ACC112 (cell line): ENCODE results near the gene PALLD.
A peak's percentile ranks its signal among the peaks of the same experiment; 100 is the strongest.

ENCODE experiments used
- H2AFZ ChIP-seq: fragments of 200-600 bp; sonication (generic); one replicate; pipeline ENCODE4 v1.6.0; 2017; ENCODE audit warnings: antibody characterized with exemption, low read length; ENCODE audit not compliant: unreplicated experiment
- H3K27ac ChIP-seq: fragments of 200-600 bp; sonication (generic); 2 replicates; pipeline ENCODE4 v1.5.1; 2014; ENCODE audit warnings: low read depth, mild to moderate bottlenecking, antibody characterized with exemption, low read length, moderate library complexity
- H3K27me3 ChIP-seq: fragments of 200-600 bp; sonication (generic); 2 replicates; pipeline ENCODE4 v1.6.1; 2014; ENCODE audit warnings: mild to moderate bottlenecking, antibody characterized with exemption, low read length, moderate library complexity, mixed read lengths; ENCODE audit not compliant: insufficient read depth
- H3K36me3 ChIP-seq: fragments of 200-600 bp; sonication (generic); 2 replicates; pipeline ENCODE4 v1.6.1; 2016; ENCODE audit warnings: mild to moderate bottlenecking, antibody characterized with exemption, low read length, moderate library complexity, mixed read lengths; ENCODE audit not compliant: insufficient read depth
- H3K4me1 ChIP-seq: fragments of 200-600 bp; sonication (generic); one replicate; pipeline ENCODE4 v1.6.1; 2016; ENCODE audit warnings: low read length, mixed read lengths; ENCODE audit not compliant: insufficient read depth, unreplicated experiment, control insufficient read depth
- H3K4me3 ChIP-seq: fragments of 200-600 bp; sonication (generic); 2 replicates; pipeline ENCODE4 v1.5.1; 2014; ENCODE audit warnings: mild to moderate bottlenecking, low read depth, low read length
- H3K79me2 ChIP-seq: fragments of 200-600 bp; sonication (generic); one replicate; pipeline ENCODE4 v1.6.0; 2016; ENCODE audit warnings: low read length; ENCODE audit not compliant: control insufficient read depth, unreplicated experiment, insufficient read depth

The PALLD gene

DNA sequence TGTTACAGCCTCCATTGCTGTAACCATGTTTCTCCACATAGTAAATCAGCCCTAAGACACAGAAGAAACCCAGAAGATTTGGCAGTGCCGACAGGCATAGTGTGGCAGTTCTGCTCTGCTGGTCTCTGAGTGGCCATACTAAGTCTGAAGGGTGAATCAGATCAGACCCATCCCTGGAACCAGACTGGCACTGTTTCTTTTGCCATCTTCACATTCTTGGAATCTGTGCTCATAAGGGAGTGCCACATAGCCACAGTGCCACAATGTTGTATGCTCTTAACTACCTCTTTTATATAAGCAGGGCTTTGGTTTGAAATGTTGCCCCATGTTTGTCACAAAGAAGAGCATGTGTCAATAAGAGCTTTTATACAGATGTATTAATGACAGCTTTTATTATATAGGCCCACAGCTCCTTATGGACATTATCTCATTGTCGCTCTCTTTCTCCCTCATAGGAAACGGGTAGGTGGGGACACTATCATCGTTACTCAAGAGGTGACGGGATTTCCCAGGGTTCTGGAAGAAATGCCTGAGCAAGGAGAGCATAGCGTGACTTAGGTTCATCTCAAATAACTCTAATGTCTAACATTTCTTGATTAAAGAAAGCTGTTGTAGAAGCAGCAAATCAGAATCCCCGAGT, 385.0 kb downstream of the PALLD start:
- Histone ChIP-seq H3K4me3 (no peak overlapping the region), H3K27me3 (no peaks in the 10 kb centered on the region), H3K36me3 (peaks cover 17% of the 10 kb centered on the region), H3K79me2 (peaks cover 67% of the 10 kb centered on the region), H3K4me1 (peaks cover 87% of the 10 kb centered on the region), H3K27ac (peak overlapping the region; percentile 85), H2AFZ (no peak overlapping the region)

DNA sequence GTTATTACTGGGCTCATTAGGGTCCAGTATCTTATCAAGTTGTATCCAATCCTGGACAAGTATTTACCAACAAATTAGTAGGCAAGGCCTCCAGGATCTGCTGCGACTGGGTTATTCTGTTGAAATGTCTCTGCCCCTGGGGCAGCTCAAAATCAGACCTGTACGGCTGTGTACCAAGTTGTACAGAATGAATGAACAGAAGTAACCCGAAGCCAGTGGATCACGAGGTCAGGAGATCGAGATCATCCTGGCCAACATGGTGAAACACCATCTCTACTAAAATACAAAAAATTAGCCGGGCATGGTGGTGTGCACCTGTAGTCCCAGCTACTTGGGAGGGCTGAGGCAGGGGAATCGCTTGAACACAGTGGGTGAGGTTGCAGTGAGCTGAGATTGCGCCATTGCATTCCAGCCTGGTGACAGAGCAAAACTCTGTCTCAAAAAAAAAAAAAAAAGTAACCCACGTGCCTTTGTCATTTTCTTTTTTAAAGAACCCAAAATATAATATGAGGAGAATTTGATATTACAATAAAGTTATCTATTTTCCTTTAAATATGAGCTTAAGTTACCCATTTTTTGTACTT, 385.9 kb downstream of the PALLD start:
- Histone ChIP-seq H3K27me3 (no peaks in the 10 kb centered on the region), H3K4me1 (peaks cover 88% of the 10 kb centered on the region), H3K79me2 (peaks cover 70% of the 10 kb centered on the region), H3K27ac (peak overlapping the region; percentile 85), H3K4me3 (no peak overlapping the region), H3K36me3 (peaks cover 17% of the 10 kb centered on the region), H2AFZ (no peak overlapping the region)

GRCh38 chr4:168883513-168883912, 386.7 kb downstream of the PALLD start:
- peaks cover 70% of the 10 kb centered on the region for H3K79me2 ChIP-seq
- peak overlapping the region; percentile 85 for H3K27ac ChIP-seq

GRCh38 chr4:168884251-168885124, 387.6 kb downstream of the PALLD start:
- Histone ChIP-seq H2AFZ (no peak overlapping the region), H3K79me2 (peaks cover 65% of the 10 kb centered on the region), H3K27me3 (no peaks in the 10 kb centered on the region), H3K4me3 (no peak overlapping the region), H3K4me1 (peaks cover 80% of the 10 kb centered on the region), H3K36me3 (peaks cover 18% of the 10 kb centered on the region), H3K27ac (peak overlapping the region; percentile 85)

More at GRCh38 chr4:168883513-168883912, 386.7 kb downstream of the PALLD start:
- Histone ChIP-seq H3K4me3 (peak overlapping the region; percentile 13; the same call in 1 of the 2 replicates), H2AFZ (no peak overlapping the region), H3K27me3 (no peaks in the 10 kb centered on the region), H3K36me3 (peaks cover 17% of the 10 kb centered on the region), H3K4me1 (peaks cover 90% of the 10 kb centered on the region)

DNA sequence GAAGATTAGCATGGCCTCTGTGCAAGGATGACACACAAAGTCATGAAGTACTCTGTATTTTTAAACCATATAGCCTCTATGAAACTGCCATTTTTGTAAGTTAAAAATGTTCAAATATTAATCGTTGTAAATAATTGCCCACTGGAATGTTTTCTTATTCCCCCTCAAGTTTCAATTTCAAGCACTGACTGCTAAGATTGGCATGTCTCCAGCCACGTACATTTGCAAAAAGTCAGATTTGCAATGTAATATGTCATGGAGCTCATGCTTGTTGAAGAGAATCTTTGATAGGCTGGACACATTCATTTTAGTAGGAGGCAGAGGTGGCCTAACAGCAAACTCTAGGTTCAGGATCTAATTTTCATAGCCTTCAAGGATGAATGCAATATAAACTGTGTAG, 388.5 kb downstream of the PALLD start:
- Histone ChIP-seq H3K4me1 (peaks cover 71% of the 10 kb centered on the region), H3K27ac (0 out of 2 replicates have a peak overlapping the region, but pooled peaks have one; percentile 85), H3K79me2 (peaks cover 61% of the 10 kb centered on the region), H3K4me3 (peak overlapping the region; percentile 17; the same call in 1 of the 2 replicates), H3K36me3 (peaks cover 17% of the 10 kb centered on the region), H2AFZ (no peak overlapping the region), H3K27me3 (no peaks in the 10 kb centered on the region)

DNA sequence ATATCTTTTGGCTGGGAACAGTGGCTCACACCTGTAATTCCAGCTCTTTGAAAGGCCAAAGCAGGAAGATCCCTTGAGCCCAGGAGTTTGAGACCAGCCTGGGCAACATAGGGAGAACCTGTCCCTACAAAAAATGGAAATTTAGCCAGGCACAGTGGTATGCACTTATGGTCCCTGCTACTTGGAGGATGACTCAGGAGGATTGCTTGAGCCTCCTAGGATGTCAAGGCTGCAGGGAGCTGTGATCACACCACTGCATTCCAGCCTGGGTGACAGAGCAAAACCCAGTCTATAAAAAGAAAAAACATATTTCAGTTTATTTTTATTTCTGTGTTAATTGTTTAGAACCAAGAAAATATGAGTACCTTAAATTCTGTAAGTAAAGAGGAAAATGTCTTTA, 389.5 kb downstream of the PALLD start:
- no peak overlapping the region for H3K4me3 ChIP-seq
- peaks cover 23% of the 10 kb centered on the region for H3K36me3 ChIP-seq
- H2AFZ ChIP-seq = no peak overlapping the region
- peaks cover 53% of the 10 kb centered on the region for H3K79me2 ChIP-seq
- peak overlapping the region; percentile 52 for H3K27ac ChIP-seq
- peaks cover 64% of the 10 kb centered on the region for H3K4me1 ChIP-seq
- no peaks in the 10 kb centered on the region for H3K27me3 ChIP-seq

DNA sequence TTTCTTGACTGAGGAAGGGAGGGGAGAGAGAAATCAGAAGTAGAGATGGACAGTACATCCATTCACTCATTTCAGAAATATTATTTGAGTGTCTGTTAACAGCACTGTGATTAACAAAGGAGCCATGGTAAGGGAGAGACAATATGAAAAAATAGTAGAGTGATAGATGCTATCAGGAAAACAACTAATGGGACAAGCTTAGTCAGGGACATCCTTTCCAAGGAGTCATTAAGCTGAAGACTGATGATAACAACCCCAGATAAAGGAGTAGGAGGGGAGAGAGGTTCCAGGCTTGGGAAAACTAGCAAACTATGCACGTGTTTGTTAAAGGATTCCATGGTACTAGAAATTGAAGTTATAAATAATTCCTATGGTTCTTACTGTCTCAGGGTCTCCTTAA, 391.0 kb downstream of the PALLD start:
- H3K27ac ChIP-seq = no peak overlapping the region
- H3K4me1 ChIP-seq = peaks cover 52% of the 10 kb centered on the region
- peaks cover 42% of the 10 kb centered on the region for H3K79me2 ChIP-seq
- no peak overlapping the region for H2AFZ ChIP-seq
- H3K36me3 ChIP-seq = peaks cover 13% of the 10 kb centered on the region
- H3K4me3 ChIP-seq = no peak overlapping the region
- no peaks in the 10 kb centered on the region for H3K27me3 ChIP-seq

GRCh38 chr4:168888715-168889215, 391.9 kb downstream of the PALLD start:
- H3K79me2 ChIP-seq = peaks cover 42% of the 10 kb centered on the region
- no peak overlapping the region for H2AFZ ChIP-seq
- H3K4me1 ChIP-seq = peaks cover 44% of the 10 kb centered on the region
- H3K36me3 ChIP-seq = peaks cover 21% of the 10 kb centered on the region
- H3K27me3 ChIP-seq = no peaks in the 10 kb centered on the region
- H3K4me3 ChIP-seq = no peak overlapping the region
- no peak overlapping the region for H3K27ac ChIP-seq

GRCh38 chr4:168891086-168891485, 394.2 kb downstream of the PALLD start:
- Histone ChIP-seq H3K36me3 (peaks cover 27% of the 10 kb centered on the region), H2AFZ (no peak overlapping the region), H3K27ac (no peak overlapping the region), H3K4me1 (peaks cover 21% of the 10 kb centered on the region), H3K79me2 (peaks cover 23% of the 10 kb centered on the region), H3K4me3 (no peak overlapping the region), H3K27me3 (no peaks in the 10 kb centered on the region)

GRCh38 chr4:168891688-168892087, 394.8 kb downstream of the PALLD start:
- Histone ChIP-seq H3K36me3 (peaks cover 30% of the 10 kb centered on the region), H3K4me1 (peaks cover 15% of the 10 kb centered on the region), H3K79me2 (peaks cover 23% of the 10 kb centered on the region), H3K27me3 (no peaks in the 10 kb centered on the region), H3K4me3 (no peak overlapping the region), H3K27ac (no peak overlapping the region), H2AFZ (no peak overlapping the region)
